ENCODE measurements around the gene TRABD2B. TPM values are rescaled to one million over a fixed set of nuclear protein-coding genes. Genes with fewer than 3 reads are reported as not detected.

Gene TRABD2B
- total RNA-seq, 2 donors from 2014 or later: 1.1 to 2.1 TPM

DNA sequence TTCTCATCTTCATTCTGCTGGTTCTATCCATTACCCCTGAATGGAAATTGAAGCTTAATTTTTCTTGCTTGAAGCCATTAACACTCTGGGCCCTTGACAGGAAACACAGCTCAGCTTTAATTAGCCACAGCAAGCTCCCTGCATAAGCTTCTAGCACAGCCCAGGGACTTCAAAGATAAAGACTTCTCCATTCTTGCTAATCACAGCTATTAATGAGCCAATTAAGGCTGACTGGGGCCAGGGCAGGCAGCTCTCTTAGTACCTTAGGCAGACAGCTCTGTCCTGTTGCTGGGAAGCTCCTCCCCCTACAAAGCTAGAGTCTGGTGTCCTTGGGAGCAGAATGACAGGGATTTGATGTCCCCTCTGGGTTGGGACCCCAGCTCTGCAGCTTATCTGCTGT, 27.9 kb upstream of the TRABD2B start:
- TF ChIP-seq CTCF (IDR thresholded peaks at IDR 0.05) (no peak), POLR2A (IDR thresholded peaks at IDR 0.05) (no peak), POLR2AphosphoS5 (IDR thresholded peaks at IDR 0.05) (no peak)
- intact Hi-C loops (cut with DNase I): no loop called here
- Histone ChIP-seq H3K4me3 (no peak overlapping the region), H3K36me3 (no peaks in the 10 kb centered on the region), H3K9me3 (no peaks in the 10 kb centered on the region), H3K27ac (no peak overlapping the region), H3K27me3 (replicated peaks; ENCODE audit: insufficient read depth) (no peaks in the 10 kb centered on the region), H3K4me1 (replicated peaks) (no peaks in the 10 kb centered on the region)
- DNase-seq (ENCODE audit: low spot score): no peak

GRCh38 chr1:48023488-48023887, 26.3 kb upstream of the TRABD2B start:
- WGBS: 79% methylated on average over 6 of the region's 6 CpGs

GRCh38 chr1:48022306-48022705, 25.1 kb upstream of the TRABD2B start:
- no peak for DNase-seq (ENCODE audit: low spot score)
- 86% methylated on average over 3 of the region's 3 CpGs for WGBS
- TF ChIP-seq POLR2A (IDR thresholded peaks at IDR 0.05) (no peak), POLR2AphosphoS5 (IDR thresholded peaks at IDR 0.05) (no peak), CTCF (IDR thresholded peaks at IDR 0.05) (no peak)
- H3K36me3 ChIP-seq: no peaks in the 10 kb centered on the region
- no peaks in the 10 kb centered on the region for H3K27me3 ChIP-seq (replicated peaks; ENCODE audit: insufficient read depth)
- no peaks in the 10 kb centered on the region for H3K9me3 ChIP-seq
- H3K27ac ChIP-seq: no peak overlapping the region
- intact Hi-C loops (cut with DNase I): no loop called here
- no peaks in the 10 kb centered on the region for H3K4me1 ChIP-seq (replicated peaks)
- no peak overlapping the region for H3K4me3 ChIP-seq

More at GRCh38 chr1:48023488-48023887, 26.3 kb upstream of the TRABD2B start:
- TF ChIP-seq CTCF (IDR thresholded peaks at IDR 0.05) (no peak), POLR2A (IDR thresholded peaks at IDR 0.05) (no peak), POLR2AphosphoS5 (IDR thresholded peaks at IDR 0.05) (no peak)
- H3K27ac ChIP-seq: no peak overlapping the region
- H3K4me1 ChIP-seq (replicated peaks): no peaks in the 10 kb centered on the region
- H3K27me3 ChIP-seq (replicated peaks; ENCODE audit: insufficient read depth): no peaks in the 10 kb centered on the region
- no peaks in the 10 kb centered on the region for H3K36me3 ChIP-seq
- no peaks in the 10 kb centered on the region for H3K9me3 ChIP-seq
- H3K4me3 ChIP-seq: no peak overlapping the region
- intact Hi-C loops (cut with DNase I): no loop called here
- DNase-seq (ENCODE audit: low spot score): no peak

GRCh38 chr1:48021792-48022191, 24.6 kb upstream of the TRABD2B start:
- WGBS: 67% methylated on average over 2 of the region's 2 CpGs

More at GRCh38 chr1:48021792-48022191, 24.6 kb upstream of the TRABD2B start:
- H3K4me1 ChIP-seq (replicated peaks): no peaks in the 10 kb centered on the region
- H3K4me3 ChIP-seq: no peak overlapping the region
- H3K27me3 ChIP-seq (replicated peaks; ENCODE audit: insufficient read depth): no peaks in the 10 kb centered on the region
- no peaks in the 10 kb centered on the region for H3K9me3 ChIP-seq
- no peaks in the 10 kb centered on the region for H3K36me3 ChIP-seq
- intact Hi-C loops (cut with DNase I): no loop called here
- DNase-seq (ENCODE audit: low spot score): no peak
- H3K27ac ChIP-seq: no peak overlapping the region
- TF ChIP-seq CTCF (IDR thresholded peaks at IDR 0.05) (no peak), POLR2AphosphoS5 (IDR thresholded peaks at IDR 0.05) (no peak), POLR2A (IDR thresholded peaks at IDR 0.05) (no peak)

Data from prostate gland (tissue), 2 donors.